ENCODE measurements around the gene GPSM3. TPM values are rescaled to one million over a fixed set of nuclear protein-coding genes. Genes with fewer than 3 reads are reported as not detected.

The GPSM3 gene
- total and polyA plus RNA-seq, 2 donors (not counting 1 experiment from before 2014, with no cell fraction given), result 194 to 299 TPM

GRCh38 chr6:32194825-32195651, 2.6 kb upstream of the GPSM3 start:
- CTCF ChIA-PET, result interaction anchor here (0.5 to 1.8 kb wide), 14 partner anchors 11 to 600 kb away, joined by 3 to 9 read pairs (median 4); partner anchors contain the start of genes AGPAT1, ATF6B and FKBPL
- peaks cover 64% of the 10 kb centered on the region for H3K4me1 Mint-ChIP-seq
- H3K79me2 ChIP-seq (ENCODE audit: control insufficient read depth, insufficient read depth, low read length), result peaks cover 31% of the 10 kb centered on the region
- TF ChIP-seq CTCF (IDR thresholded peaks at IDR 0.05) (peak; percentile 19), EZH2 (IDR thresholded peaks at IDR 0.05; ENCODE audit: borderline replicate concordance, insufficient read depth, low read depth, low read length, poor library complexity, severe bottlenecking) (no peak)
- peak overlapping the region; percentile 91 for H3K4me2 ChIP-seq (replicated peaks; ENCODE audit: low read depth, low read length, poor library complexity, severe bottlenecking)
- POLR2A ChIA-PET, result interaction anchor here (0.6 to 1.8 kb wide), 13 partner anchors 15 to 1547 kb away, joined by 3 to 25 read pairs (median 4); partner anchors contain the start of genes AGPAT1, ATF6B, FKBPL and HLA-DRA
- intact Hi-C loops (cut with micrococcal nuclease), result loop anchor here (1.0 to 10.0 kb wide), 12 partner anchors 17 to 1013 kb away; partner anchors contain the start of genes BAG6, CLIC1, CSNK2B and EHMT2
- peaks cover 40 to 59% of the 10 kb centered on the region in 2 donors for H3K4me1 ChIP-seq (ENCODE audit: control insufficient read depth in 2 of 2, insufficient read depth in 2 of 2, low read length in 2 of 2)
- no peaks in the 10 kb centered on the region for H4K20me1 ChIP-seq (ENCODE audit: control insufficient read depth, insufficient read depth, low read length, poor library complexity, severe bottlenecking)
- H3K36me3 ChIP-seq (replicated peaks in 1 of 2; ENCODE audit: control extremely low read depth in 1 of 2, control insufficient read depth in 1 of 2, extremely low read depth in 1 of 2, insufficient read depth in 2 of 2, low read length in 1 of 2), result peaks cover 0 to 13% of the 10 kb centered on the region in 2 experiments
- peak overlapping the region; percentile 77 to 100 for H3K27ac ChIP-seq (ENCODE audit: low read length in 2 of 2)
- H2AFZ ChIP-seq (ENCODE audit: insufficient read depth, low read depth, low read length, poor library complexity, severe bottlenecking), result peak overlapping the region; percentile 34
- peak overlapping the region; percentile 75 to 99 (median 94) for H3K4me3 ChIP-seq (ENCODE audit: control extremely low read depth in 1 of 5, extremely low read depth in 1 of 5, insufficient read depth in 1 of 5, low read depth in 2 of 5, low read length in 4 of 5)
- peak overlapping the region; percentile 62 for H3K9ac ChIP-seq (ENCODE audit: low read length)
- peak overlapping the region; percentile 95 for H3K4me3 Mint-ChIP-seq
- no peaks in the 10 kb centered on the region for H3K9me3 Mint-ChIP-seq (ENCODE audit: insufficient read depth)
- no peaks in the 10 kb centered on the region for H3K27me3 ChIP-seq (replicated peaks in 1 of 4; ENCODE audit: control extremely low read depth in 1 of 4, control insufficient read depth in 3 of 4, insufficient read depth in 4 of 4, low read length in 3 of 4)
- H3K9me3 ChIP-seq (ENCODE audit: control extremely low read depth in 1 of 3, control insufficient read depth in 2 of 3, insufficient read depth in 1 of 3, low read length in 2 of 3), result no peaks in the 10 kb centered on the region
- peak overlapping the region; percentile 99 for H3K27ac Mint-ChIP-seq
- ATAC-seq (ENCODE audit: low read depth) (no peak), DNase-seq (peak; percentile 37)
- 14% methylated on average over 13 of the region's 15 CpGs for whole genome bisulfite sequencing (ENCODE audit: insufficient coverage)
- no peaks in the 10 kb centered on the region for H3K27me3 Mint-ChIP-seq

All from B cell (primary cell).